ENCODE results near the gene SH3GL2.

The SH3GL2 gene

GRCh38 chr9:17660158-17660557, 81.3 kb downstream of the SH3GL2 start:
- H3K9me3 Mint-ChIP-seq: no peaks in the 10 kb centered on the region
- no peaks in the 10 kb centered on the region for H3K27me3 Mint-ChIP-seq (ENCODE audit: low read depth)
- H3K27ac Mint-ChIP-seq: no peak overlapping the region
- H3K4me1 Mint-ChIP-seq (ENCODE audit: low read depth): no peaks in the 10 kb centered on the region
- H3K36me3 Mint-ChIP-seq (ENCODE audit: low read depth): no peaks in the 10 kb centered on the region
- no peak overlapping the region for H3K4me3 Mint-ChIP-seq

GRCh38 chr9:17665450-17665849, 86.6 kb downstream of the SH3GL2 start:
- Mint-ChIP-seq H3K36me3 (ENCODE audit: low read depth) (no peaks in the 10 kb centered on the region), H3K4me1 (ENCODE audit: low read depth) (no peaks in the 10 kb centered on the region), H3K4me3 (no peak overlapping the region), H3K27ac (no peak overlapping the region), H3K27me3 (ENCODE audit: low read depth) (no peaks in the 10 kb centered on the region), H3K9me3 (no peaks in the 10 kb centered on the region)

GRCh38 chr9:17669206-17669605, 90.3 kb downstream of the SH3GL2 start:
- H3K4me1 Mint-ChIP-seq (ENCODE audit: low read depth): no peaks in the 10 kb centered on the region
- H3K4me3 Mint-ChIP-seq: no peak overlapping the region
- no peak overlapping the region for H3K27ac Mint-ChIP-seq
- H3K27me3 Mint-ChIP-seq (ENCODE audit: low read depth): no peaks in the 10 kb centered on the region
- H3K9me3 Mint-ChIP-seq: no peaks in the 10 kb centered on the region
- no peaks in the 10 kb centered on the region for H3K36me3 Mint-ChIP-seq (ENCODE audit: low read depth)

- no peaks in the 10 kb centered on the region for H3K4me1 Mint-ChIP-seq (ENCODE audit: low read depth)
- H3K36me3 Mint-ChIP-seq (ENCODE audit: low read depth): no peaks in the 10 kb centered on the region
- no peak overlapping the region for H3K27ac Mint-ChIP-seq
- no peaks in the 10 kb centered on the region for H3K27me3 Mint-ChIP-seq (ENCODE audit: low read depth)
- peaks cover 17% of the 10 kb centered on the region for H3K9me3 Mint-ChIP-seq
- H3K4me3 Mint-ChIP-seq: no peak overlapping the region
Measured at GRCh38 chr9:17682684-17683083, 103.8 kb downstream of the SH3GL2 start.

GRCh38 chr9:17688834-17689233, 110.0 kb downstream of the SH3GL2 start:
- H3K9me3 Mint-ChIP-seq: peaks cover 3% of the 10 kb centered on the region
- no peak overlapping the region for H3K27ac Mint-ChIP-seq
- H3K4me3 Mint-ChIP-seq: no peak overlapping the region
- no peaks in the 10 kb centered on the region for H3K27me3 Mint-ChIP-seq (ENCODE audit: low read depth)
- no peaks in the 10 kb centered on the region for H3K4me1 Mint-ChIP-seq (ENCODE audit: low read depth)
- H3K36me3 Mint-ChIP-seq (ENCODE audit: low read depth): no peaks in the 10 kb centered on the region

GRCh38 chr9:17694336-17694735, 115.5 kb downstream of the SH3GL2 start:
- no peaks in the 10 kb centered on the region for H3K4me1 Mint-ChIP-seq (ENCODE audit: low read depth)

GRCh38 chr9:17695482-17695881, 116.6 kb downstream of the SH3GL2 start:
- no peaks in the 10 kb centered on the region for H3K9me3 Mint-ChIP-seq
- no peaks in the 10 kb centered on the region for H3K27me3 Mint-ChIP-seq (ENCODE audit: low read depth)
- H3K27ac Mint-ChIP-seq: no peak overlapping the region
- H3K4me1 Mint-ChIP-seq (ENCODE audit: low read depth): no peaks in the 10 kb centered on the region
- H3K36me3 Mint-ChIP-seq (ENCODE audit: low read depth): no peaks in the 10 kb centered on the region
- H3K4me3 Mint-ChIP-seq: no peak overlapping the region

More at GRCh38 chr9:17694336-17694735, 115.5 kb downstream of the SH3GL2 start:
- no peak overlapping the region for H3K4me3 Mint-ChIP-seq
- no peaks in the 10 kb centered on the region for H3K36me3 Mint-ChIP-seq (ENCODE audit: low read depth)
- no peaks in the 10 kb centered on the region for H3K9me3 Mint-ChIP-seq
- H3K27ac Mint-ChIP-seq: no peak overlapping the region
- H3K27me3 Mint-ChIP-seq (ENCODE audit: low read depth): no peaks in the 10 kb centered on the region

GRCh38 chr9:17699615-17700330, 120.9 kb downstream of the SH3GL2 start:
- no peaks in the 10 kb centered on the region for H3K27me3 Mint-ChIP-seq (ENCODE audit: low read depth)

GRCh38 chr9:17706347-17706746, 127.5 kb downstream of the SH3GL2 start:
- Mint-ChIP-seq H3K4me3 (no peak overlapping the region), H3K27ac (no peak overlapping the region), H3K4me1 (ENCODE audit: low read depth) (no peaks in the 10 kb centered on the region), H3K9me3 (peaks cover 4% of the 10 kb centered on the region), H3K36me3 (ENCODE audit: low read depth) (no peaks in the 10 kb centered on the region), H3K27me3 (ENCODE audit: low read depth) (no peaks in the 10 kb centered on the region)

More at GRCh38 chr9:17699615-17700330, 120.9 kb downstream of the SH3GL2 start:
- Mint-ChIP-seq H3K4me1 (ENCODE audit: low read depth) (no peaks in the 10 kb centered on the region), H3K4me3 (no peak overlapping the region), H3K36me3 (ENCODE audit: low read depth) (no peaks in the 10 kb centered on the region), H3K27ac (no peak overlapping the region), H3K9me3 (peaks cover 8% of the 10 kb centered on the region)

- Mint-ChIP-seq H3K27me3 (ENCODE audit: low read depth) (no peaks in the 10 kb centered on the region), H3K27ac (no peak overlapping the region), H3K4me3 (no peak overlapping the region), H3K36me3 (ENCODE audit: low read depth) (no peaks in the 10 kb centered on the region), H3K9me3 (peaks cover 9% of the 10 kb centered on the region), H3K4me1 (ENCODE audit: low read depth) (peaks cover 3% of the 10 kb centered on the region)
Measured at GRCh38 chr9:17719053-17719452, 140.2 kb downstream of the SH3GL2 start.

GRCh38 chr9:17721954-17722353, 143.1 kb downstream of the SH3GL2 start:
- no peak overlapping the region for H3K4me3 Mint-ChIP-seq
- H3K4me1 Mint-ChIP-seq (ENCODE audit: low read depth): peaks cover 3% of the 10 kb centered on the region

GRCh38 chr9:17723656-17724055, 144.8 kb downstream of the SH3GL2 start:
- Mint-ChIP-seq H3K9me3 (peaks cover 18% of the 10 kb centered on the region), H3K36me3 (ENCODE audit: low read depth) (no peaks in the 10 kb centered on the region), H3K27me3 (ENCODE audit: low read depth) (no peaks in the 10 kb centered on the region), H3K4me3 (no peak overlapping the region), H3K27ac (no peak overlapping the region), H3K4me1 (ENCODE audit: low read depth) (peaks cover 3% of the 10 kb centered on the region)

More at GRCh38 chr9:17721954-17722353, 143.1 kb downstream of the SH3GL2 start:
- Mint-ChIP-seq H3K36me3 (ENCODE audit: low read depth) (no peaks in the 10 kb centered on the region), H3K9me3 (peaks cover 18% of the 10 kb centered on the region), H3K27ac (no peak overlapping the region), H3K27me3 (ENCODE audit: low read depth) (no peaks in the 10 kb centered on the region)

GRCh38 chr9:17725399-17726010, 146.6 kb downstream of the SH3GL2 start:
- no peak overlapping the region for H3K27ac Mint-ChIP-seq
- H3K4me1 Mint-ChIP-seq (ENCODE audit: low read depth): peaks cover 3% of the 10 kb centered on the region
- H3K4me3 Mint-ChIP-seq: no peak overlapping the region
- H3K9me3 Mint-ChIP-seq: peaks cover 18% of the 10 kb centered on the region
- H3K36me3 Mint-ChIP-seq (ENCODE audit: low read depth): no peaks in the 10 kb centered on the region
- no peaks in the 10 kb centered on the region for H3K27me3 Mint-ChIP-seq (ENCODE audit: low read depth)

- H3K4me3 Mint-ChIP-seq: no peak overlapping the region
- H3K9me3 Mint-ChIP-seq: peaks cover 18% of the 10 kb centered on the region
- peaks cover 3% of the 10 kb centered on the region for H3K4me1 Mint-ChIP-seq (ENCODE audit: low read depth)
- H3K27me3 Mint-ChIP-seq (ENCODE audit: low read depth): no peaks in the 10 kb centered on the region
- H3K27ac Mint-ChIP-seq: no peak overlapping the region
- no peaks in the 10 kb centered on the region for H3K36me3 Mint-ChIP-seq (ENCODE audit: low read depth)
Measured at GRCh38 chr9:17726298-17726697, 147.4 kb downstream of the SH3GL2 start.

- Mint-ChIP-seq H3K9me3 (peaks cover 4% of the 10 kb centered on the region), H3K27ac (no peak overlapping the region), H3K27me3 (ENCODE audit: low read depth) (no peaks in the 10 kb centered on the region), H3K4me1 (ENCODE audit: low read depth) (no peaks in the 10 kb centered on the region), H3K36me3 (ENCODE audit: low read depth) (no peaks in the 10 kb centered on the region), H3K4me3 (no peak overlapping the region)
Measured at GRCh38 chr9:17730899-17731298, 152.0 kb downstream of the SH3GL2 start.
